Endometrial microvascular endothelial cells (primary cell): ENCODE measurements around the gene LRRK1. TPM values are rescaled to one million over a fixed set of nuclear protein-coding genes. Genes with fewer than 3 reads are reported as not detected.

Experiments
- in situ Hi-C: cut with HindIII; loops from 2 replicates; pipeline ENCODE4 v1.10.0; 2017; ENCODE audit warnings: low sequenced_read_pairs, low pct_unique_long_range_greater_than_20kb; ENCODE audit errors: inconsistent ontology term
- total RNA-seq: library from RNA; depleted of rRNA; stranded (reverse); fragments of >200 nt; gene quantifications from one replicate; pipeline ENCODE4 v1.2.3, GENCODE V29; 2015; ENCODE audit errors: inconsistent ontology term

The LRRK1 gene, protein sequence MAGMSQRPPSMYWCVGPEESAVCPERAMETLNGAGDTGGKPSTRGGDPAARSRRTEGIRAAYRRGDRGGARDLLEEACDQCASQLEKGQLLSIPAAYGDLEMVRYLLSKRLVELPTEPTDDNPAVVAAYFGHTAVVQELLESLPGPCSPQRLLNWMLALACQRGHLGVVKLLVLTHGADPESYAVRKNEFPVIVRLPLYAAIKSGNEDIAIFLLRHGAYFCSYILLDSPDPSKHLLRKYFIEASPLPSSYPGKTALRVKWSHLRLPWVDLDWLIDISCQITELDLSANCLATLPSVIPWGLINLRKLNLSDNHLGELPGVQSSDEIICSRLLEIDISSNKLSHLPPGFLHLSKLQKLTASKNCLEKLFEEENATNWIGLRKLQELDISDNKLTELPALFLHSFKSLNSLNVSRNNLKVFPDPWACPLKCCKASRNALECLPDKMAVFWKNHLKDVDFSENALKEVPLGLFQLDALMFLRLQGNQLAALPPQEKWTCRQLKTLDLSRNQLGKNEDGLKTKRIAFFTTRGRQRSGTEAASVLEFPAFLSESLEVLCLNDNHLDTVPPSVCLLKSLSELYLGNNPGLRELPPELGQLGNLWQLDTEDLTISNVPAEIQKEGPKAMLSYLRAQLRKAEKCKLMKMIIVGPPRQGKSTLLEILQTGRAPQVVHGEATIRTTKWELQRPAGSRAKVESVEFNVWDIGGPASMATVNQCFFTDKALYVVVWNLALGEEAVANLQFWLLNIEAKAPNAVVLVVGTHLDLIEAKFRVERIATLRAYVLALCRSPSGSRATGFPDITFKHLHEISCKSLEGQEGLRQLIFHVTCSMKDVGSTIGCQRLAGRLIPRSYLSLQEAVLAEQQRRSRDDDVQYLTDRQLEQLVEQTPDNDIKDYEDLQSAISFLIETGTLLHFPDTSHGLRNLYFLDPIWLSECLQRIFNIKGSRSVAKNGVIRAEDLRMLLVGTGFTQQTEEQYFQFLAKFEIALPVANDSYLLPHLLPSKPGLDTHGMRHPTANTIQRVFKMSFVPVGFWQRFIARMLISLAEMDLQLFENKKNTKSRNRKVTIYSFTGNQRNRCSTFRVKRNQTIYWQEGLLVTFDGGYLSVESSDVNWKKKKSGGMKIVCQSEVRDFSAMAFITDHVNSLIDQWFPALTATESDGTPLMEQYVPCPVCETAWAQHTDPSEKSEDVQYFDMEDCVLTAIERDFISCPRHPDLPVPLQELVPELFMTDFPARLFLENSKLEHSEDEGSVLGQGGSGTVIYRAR (N-terminal part only)
- 8.4 TPM for total RNA-seq

- in situ Hi-C loops, result no loop called here
Observed at GRCh38 chr15:100918690-100919480, at the start of gene LRRK1. Gene LRRK1, plus strand, starts transcription at chr15:100919357. Its CDS starts 5,276 bp downstream, at chr15:100924633.

DNA sequence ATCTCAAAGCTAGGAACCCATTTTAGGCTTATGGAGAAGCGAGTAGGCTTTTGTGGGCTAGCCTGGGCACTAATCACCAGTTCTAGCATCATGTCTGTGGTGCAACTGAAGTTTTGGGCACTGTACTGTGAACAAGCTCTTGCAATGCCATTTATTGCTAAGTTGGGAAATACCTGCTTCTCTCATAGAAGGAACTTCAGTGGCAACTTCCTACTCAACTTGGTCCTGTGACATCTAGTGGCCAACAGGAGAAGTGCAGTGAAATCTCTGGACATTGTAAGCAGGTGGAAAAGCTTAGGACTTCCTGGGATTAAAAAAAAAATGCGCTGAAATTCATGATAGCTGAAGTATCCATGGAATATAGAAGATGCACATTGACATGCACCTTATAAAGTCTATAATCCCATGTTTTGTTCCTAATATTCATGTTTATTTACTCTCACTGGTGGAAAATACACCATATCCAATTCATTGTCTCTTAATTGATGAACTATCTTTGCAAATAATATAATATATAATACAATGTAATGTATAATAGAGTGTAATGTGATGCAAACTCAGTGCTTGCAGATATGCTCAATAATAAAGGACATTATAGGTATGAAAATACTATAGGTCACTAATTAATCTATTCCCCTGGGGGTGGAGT, 46.0 kb upstream of the LRRK1 start:
- in situ Hi-C loops, result no loop called here

DNA sequence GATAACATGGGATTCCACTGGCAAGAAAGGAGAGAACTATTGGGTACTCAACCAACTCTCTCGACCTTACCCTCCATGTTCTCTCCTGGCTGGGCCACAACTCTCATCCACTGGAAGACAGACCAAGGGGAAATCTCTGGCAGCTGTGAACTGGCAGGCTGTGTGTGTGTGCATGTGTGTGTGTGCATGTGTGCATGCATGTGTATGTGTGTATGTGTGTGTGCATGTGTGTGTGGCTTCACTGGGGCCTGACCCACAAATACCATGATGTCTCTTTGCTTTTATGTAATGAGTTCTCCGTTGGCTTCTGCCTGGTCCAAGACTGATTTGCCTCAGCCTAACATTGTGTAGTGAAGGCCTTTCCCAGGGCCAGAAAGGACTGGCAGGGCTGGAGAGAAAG, 43.7 kb upstream of the LRRK1 start:
- in situ Hi-C loops, result no loop called here

- in situ Hi-C loops, result no loop called here
Observed at GRCh38 chr15:100875976-100876375, 43.2 kb upstream of the LRRK1 start.

DNA sequence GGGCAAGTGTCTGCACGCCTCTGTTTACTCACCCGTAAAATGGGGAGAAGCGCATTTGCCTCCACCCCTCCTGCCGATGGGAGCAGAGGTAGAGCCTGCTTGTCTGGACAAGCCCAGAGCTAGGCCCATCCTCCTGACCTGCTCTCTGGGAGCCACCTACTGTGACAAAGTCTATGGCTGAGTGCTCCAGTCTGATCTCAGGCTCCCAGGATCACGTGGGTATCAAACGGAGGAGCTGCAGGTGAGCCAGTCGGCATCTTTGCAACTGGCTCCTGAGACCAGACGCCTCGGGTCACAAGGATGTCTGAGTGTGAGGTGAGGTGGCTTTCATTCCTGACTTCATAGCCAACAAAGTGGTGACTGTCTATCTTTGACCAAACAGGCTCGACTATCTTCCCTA, 41.6 kb upstream of the LRRK1 start:
- in situ Hi-C loops, result no loop called here

DNA sequence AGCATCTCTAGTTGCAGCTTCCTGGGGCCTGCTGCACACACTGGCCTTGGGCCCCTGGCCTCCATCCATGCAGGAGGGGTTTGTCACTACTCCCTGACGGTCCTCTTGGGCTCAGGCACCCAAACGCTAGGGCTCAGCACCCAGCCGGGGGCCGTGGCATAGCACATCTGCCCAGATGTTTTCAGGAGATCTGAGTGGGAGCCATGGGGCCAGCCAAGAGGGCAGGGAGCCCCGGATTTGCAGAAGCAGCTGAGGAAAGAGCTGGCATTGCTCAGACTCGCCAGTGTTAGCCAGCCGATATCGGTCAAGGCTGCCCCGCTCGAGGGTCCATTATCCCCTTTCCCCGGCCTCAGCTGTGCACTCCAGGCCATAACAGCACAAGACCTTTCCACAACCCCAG, 41.0 kb upstream of the LRRK1 start:
- in situ Hi-C loops, result no loop called here

GRCh38 chr15:100878648-100879047, 40.5 kb upstream of the LRRK1 start:
- in situ Hi-C loops, result no loop called here

DNA sequence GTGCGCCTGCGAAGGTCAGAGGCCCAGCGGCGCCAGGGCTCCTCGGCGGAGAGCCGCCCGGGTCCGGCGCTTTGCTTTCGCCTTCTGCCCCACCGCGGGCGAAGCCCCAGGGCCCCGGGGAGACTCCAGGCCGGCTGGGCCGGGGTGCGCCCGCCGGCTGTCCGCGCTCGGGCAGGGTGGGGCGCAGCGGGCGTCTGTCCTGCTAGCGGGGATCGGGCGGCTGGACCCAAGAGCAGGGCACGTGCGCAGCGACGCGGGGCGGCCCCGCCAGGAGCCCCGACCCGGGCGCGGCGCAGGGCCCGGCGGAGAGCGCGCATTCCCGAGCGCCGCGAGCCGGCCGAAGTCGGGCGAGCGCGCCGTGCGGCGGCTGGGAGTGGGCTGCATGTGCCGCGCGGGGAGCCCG, 40.1 kb upstream of the LRRK1 start:
- in situ Hi-C loops, result no loop called here

GRCh38 chr15:100879464-100880138, 39.6 kb upstream of the LRRK1 start, which contains the start of gene ALDH1A3:
Gene ALDH1A3, plus strand, starts transcription at chr15:100879831. Its CDS starts 77 bp downstream, at chr15:100879908.
- in situ Hi-C loops, result no loop called here

DNA sequence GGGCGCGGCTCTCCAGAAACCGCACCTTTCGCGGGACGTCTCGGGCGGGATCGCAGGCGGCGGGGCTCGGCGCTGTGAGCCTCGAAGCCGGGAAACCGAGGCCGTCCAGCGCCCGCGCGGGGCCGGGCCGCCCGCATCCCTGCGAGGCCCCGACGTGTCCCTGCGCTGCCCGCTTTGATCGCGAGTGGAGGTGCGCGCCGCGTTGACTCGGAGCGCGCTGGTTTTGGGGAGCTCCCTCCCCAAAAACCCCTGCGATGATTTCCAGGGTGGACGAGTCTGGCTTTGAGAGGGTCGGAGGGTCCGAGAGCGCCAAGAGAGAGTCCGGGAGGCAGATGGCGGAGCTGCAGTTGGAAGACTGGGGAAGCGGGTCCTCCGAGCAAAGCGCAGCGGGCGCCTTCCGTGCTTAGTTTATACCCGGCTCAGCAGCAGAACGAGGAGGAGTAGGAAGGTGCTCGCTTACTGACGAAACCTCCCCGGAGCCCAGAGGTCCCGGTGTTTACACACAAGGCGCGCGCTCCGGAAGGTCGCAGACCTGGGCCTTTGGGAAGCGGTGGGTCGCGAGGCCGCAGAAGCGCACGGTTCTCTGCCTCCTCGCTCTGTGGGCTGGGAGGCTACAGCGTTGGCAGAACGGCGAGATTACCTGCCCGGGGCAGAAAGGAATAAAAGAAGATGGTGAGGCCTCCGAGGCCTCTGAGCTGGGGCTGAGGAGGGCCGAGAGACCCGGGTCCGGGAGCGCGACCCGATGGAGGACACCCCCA, 38.8 kb upstream of the LRRK1 start:
- in situ Hi-C loops, result no loop called here

GRCh38 chr15:100880897-100881242, 38.3 kb upstream of the LRRK1 start:
- in situ Hi-C loops, result no loop called here

- in situ Hi-C loops, result no loop called here
Observed at GRCh38 chr15:100881573-100882336, 37.4 kb upstream of the LRRK1 start.

DNA sequence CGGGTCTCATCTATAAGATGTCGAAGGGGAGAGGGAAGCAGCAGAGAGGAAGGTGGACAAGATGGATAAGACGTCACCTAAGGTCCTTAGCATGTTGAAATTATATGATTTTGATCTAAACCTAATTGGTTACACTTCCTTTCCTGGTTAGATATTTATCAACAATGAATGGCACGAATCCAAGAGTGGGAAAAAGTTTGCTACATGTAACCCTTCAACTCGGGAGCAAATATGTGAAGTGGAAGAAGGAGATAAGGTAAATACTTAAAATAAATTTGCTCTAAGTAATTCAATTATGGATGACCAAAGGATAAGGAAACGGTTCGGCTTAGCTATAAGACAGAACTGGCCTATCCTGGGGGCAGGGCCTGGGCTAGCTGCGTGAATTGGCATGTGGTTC, 34.0 kb upstream of the LRRK1 start:
- in situ Hi-C loops, result no loop called here

DNA sequence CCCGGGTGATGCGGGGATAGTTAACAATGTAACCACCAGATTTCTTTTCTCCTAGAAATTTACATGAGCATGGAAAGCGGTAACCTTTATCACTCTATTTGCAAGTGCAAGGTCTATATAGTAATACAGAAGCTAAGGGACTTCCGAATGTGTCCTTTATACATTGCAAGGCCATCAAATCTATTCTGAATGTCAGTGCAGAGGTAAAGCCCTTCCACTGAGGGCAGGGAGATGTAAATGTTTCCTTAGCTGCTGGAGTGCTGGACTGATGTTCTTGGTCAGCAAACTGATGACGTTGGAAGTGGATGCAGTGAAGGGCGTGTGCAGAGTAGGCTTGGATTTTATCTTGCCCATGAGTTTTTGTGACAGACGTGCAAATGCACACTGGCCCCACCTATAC, 33.3 kb upstream of the LRRK1 start:
- in situ Hi-C loops, result no loop called here

DNA sequence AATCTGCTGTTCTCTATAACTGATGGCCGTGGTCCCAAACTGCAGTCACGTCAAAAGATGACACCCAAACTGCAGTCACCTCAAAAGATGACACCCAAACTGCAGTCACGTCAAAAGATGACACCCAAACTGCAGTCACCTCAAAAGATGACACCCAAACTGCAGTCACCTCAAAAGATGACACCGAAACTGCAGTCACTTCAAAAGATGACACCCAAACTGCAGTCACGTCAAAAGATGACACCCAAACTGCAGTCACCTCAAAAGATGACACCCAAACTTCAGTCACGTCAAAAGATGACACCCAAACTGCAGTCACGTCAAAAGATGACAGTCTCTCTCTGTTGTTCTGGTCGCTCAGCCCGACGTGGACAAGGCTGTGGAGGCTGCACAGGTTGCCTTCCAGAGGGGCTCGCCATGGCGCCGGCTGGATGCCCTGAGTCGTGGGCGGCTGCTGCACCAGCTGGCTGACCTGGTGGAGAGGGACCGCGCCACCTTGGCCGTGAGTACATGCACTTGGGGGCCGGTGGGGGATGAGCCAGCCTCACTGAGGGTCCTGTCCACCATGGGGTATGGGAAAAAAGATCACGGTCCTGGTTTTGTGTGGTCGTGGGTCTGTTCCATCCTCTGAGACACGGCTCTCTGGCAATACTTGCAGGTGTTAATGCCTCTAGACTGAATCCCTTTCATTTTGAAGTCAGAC, 31.8 kb upstream of the LRRK1 start:
- in situ Hi-C loops, result no loop called here
